NT2/D1 (cell line): ENCODE results near the gene EPN2.

ENCODE experiments used
- YY1 ChIP-seq: IDR thresholded peaks from 2 replicates; pipeline ENCODE4 v1.6.1; 2011; ENCODE audit not compliant: insufficient read length, insufficient read depth
- ZNF274 ChIP-seq: IDR thresholded peaks from 2 replicates; pipeline ENCODE4 v1.6.1; 2011; ENCODE audit warnings: mild to moderate bottlenecking, low read depth, low read length

DNA sequence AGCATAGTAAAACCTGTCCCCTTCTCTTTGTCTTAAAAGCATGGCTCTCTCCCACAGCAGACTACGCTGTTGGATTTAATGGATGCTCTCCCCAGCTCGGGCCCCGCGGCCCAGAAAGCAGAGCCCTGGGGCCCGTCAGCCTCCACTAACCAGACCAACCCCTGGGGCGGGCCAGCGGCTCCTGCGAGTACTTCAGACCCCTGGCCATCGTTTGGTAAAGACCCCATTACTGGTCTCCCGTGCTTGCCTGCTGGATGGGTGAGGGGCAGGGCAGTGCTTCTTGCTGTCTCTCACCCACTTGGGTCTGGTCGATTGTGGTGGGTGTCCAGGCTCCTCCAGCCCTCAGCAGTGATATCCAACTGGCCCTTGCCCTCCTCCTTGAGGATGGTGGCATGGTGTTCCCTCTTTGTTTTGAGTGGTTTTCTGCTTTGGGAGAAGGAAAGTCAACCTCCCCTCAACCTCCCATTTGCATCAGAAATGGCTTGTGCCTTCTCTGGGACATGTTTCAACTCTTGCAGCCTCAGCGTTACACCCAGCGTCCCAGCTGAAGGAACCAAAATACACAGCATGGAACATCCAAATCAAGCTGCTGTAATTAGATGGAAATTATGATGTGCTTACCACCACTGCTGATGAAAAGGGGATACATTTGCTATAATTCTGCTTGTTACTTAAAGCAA, 76.0 kb downstream of the EPN2 start:
- TF ChIP-seq ZNF274: no peak
- no peak for TF ChIP-seq YY1
